ENCODE data around the gene UVRAG. TPM values are rescaled to one million over a fixed set of nuclear protein-coding genes. Genes with fewer than 3 reads are reported as not detected.
"Not testable (repeated sequence)": the region's sequence is repeated elsewhere in the genome, so short reads cannot be mapped to it uniquely, and the experiment has no call there.

UVRAG gene
- total RNA-seq, 1 experiment from 2014 or later = 31.3 TPM

DNA sequence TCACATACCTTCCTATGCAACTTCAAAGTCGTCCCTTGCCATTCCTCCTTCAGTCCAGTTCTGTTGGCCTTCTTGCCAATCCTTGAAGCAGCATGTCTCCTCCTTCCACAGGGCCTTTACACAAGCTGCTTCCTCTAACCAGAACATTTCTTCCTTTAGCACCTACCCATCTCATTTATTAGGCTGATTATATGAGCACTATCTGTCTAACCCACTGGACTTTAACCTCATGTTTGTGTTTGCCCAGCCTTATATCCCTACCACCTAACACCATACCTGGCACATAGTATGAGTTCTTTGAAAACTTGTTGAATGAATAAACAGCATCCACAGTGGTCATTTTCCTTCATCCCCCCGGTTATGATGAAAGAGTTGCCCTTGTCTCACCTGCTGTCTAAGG lies 236.9 kb downstream of the UVRAG start:
- POLR2A ChIA-PET = no interaction called here
- no peak for DNase-seq
- no TSS peak for BruUV-seq (replicated peaks)

GRCh38 chr11:76054330-76054729 lies 239.3 kb downstream of the UVRAG start:
- peaks cover 32% of the 10 kb centered on the region for H3K9me3 Mint-ChIP-seq (ENCODE audit: unreplicated experiment)
- TF ChIP-seq CTCF (IDR thresholded peaks at IDR 0.05; ENCODE audit: insufficient read depth in 1 of 2, low read depth in 1 of 2, low read length in 1 of 2, severe bottlenecking in 1 of 2, unreplicated experiment in 1 of 2) = no peak
- ChIA-PET POLR2A (no interaction called here), CTCF (no interaction called here)
- intact Hi-C loops (cut with micrococcal nuclease; ENCODE audit: unreplicated experiment) = no loop called here
- H3K27ac Mint-ChIP-seq (ENCODE audit: unreplicated experiment) = no peak overlapping the region
- no peaks in the 10 kb centered on the region for H3K27me3 ChIP-seq (replicated peaks; ENCODE audit: control insufficient read depth, insufficient read depth, low read length)
- H3K4me3 ChIP-seq (ENCODE audit: low read depth, low read length) = no peak overlapping the region
- no peaks in the 10 kb centered on the region for H3K27me3 Mint-ChIP-seq (ENCODE audit: insufficient read depth, unreplicated experiment)
- H3K4me1 Mint-ChIP-seq (ENCODE audit: low read depth, unreplicated experiment) = peaks cover 13% of the 10 kb centered on the region
- peaks cover 12% of the 10 kb centered on the region for H3K9me3 ChIP-seq
- no peak for DNase-seq
- H3K4me3 Mint-ChIP-seq (ENCODE audit: unreplicated experiment) = no peak overlapping the region
- H3K4me1 ChIP-seq = no peaks in the 10 kb centered on the region
- no TSS peak for BruUV-seq (replicated peaks)
- H3K36me3 Mint-ChIP-seq (ENCODE audit: insufficient read depth, unreplicated experiment) = peaks cover 8% of the 10 kb centered on the region
- H3K36me3 ChIP-seq (ENCODE audit: control insufficient read depth, insufficient read depth, low read length) = no peaks in the 10 kb centered on the region

More for the DNA sequence above, 236.9 kb downstream of the UVRAG start:
- no peaks in the 10 kb centered on the region for H3K27me3 ChIP-seq (replicated peaks; ENCODE audit: control insufficient read depth, insufficient read depth, low read length)
- H3K4me3 Mint-ChIP-seq (ENCODE audit: unreplicated experiment) = no peak overlapping the region
- peaks cover 46% of the 10 kb centered on the region for H3K9me3 Mint-ChIP-seq (ENCODE audit: unreplicated experiment)
- H3K4me1 ChIP-seq = no peaks in the 10 kb centered on the region
- TF ChIP-seq CTCF (IDR thresholded peaks at IDR 0.05; ENCODE audit: insufficient read depth in 1 of 2, low read depth in 1 of 2, low read length in 1 of 2, severe bottlenecking in 1 of 2, unreplicated experiment in 1 of 2) = no peak
- H3K27ac Mint-ChIP-seq (ENCODE audit: unreplicated experiment) = no peak overlapping the region
- intact Hi-C loops (cut with micrococcal nuclease; ENCODE audit: unreplicated experiment) = no loop called here
- no peaks in the 10 kb centered on the region for H3K27me3 Mint-ChIP-seq (ENCODE audit: insufficient read depth, unreplicated experiment)
- H3K36me3 Mint-ChIP-seq (ENCODE audit: insufficient read depth, unreplicated experiment) = peaks cover 8% of the 10 kb centered on the region
- peaks cover 32% of the 10 kb centered on the region for H3K9me3 ChIP-seq
- H3K36me3 ChIP-seq (ENCODE audit: control insufficient read depth, insufficient read depth, low read length) = no peaks in the 10 kb centered on the region
- no peak overlapping the region for H3K4me3 ChIP-seq (ENCODE audit: low read depth, low read length)
- CTCF ChIA-PET = no interaction called here
- H3K4me1 Mint-ChIP-seq (ENCODE audit: low read depth, unreplicated experiment) = peaks cover 13% of the 10 kb centered on the region

GRCh38 chr11:76056876-76057275 lies 241.9 kb downstream of the UVRAG start:
- Mint-ChIP-seq H3K4me1 (ENCODE audit: low read depth, unreplicated experiment) (peaks cover 7% of the 10 kb centered on the region), H3K9me3 (ENCODE audit: unreplicated experiment) (peaks cover 25% of the 10 kb centered on the region), H3K36me3 (ENCODE audit: insufficient read depth, unreplicated experiment) (peaks cover 10% of the 10 kb centered on the region), H3K27ac (ENCODE audit: unreplicated experiment) (no peak overlapping the region), H3K4me3 (ENCODE audit: unreplicated experiment) (no peak overlapping the region), H3K27me3 (ENCODE audit: insufficient read depth, unreplicated experiment) (no peaks in the 10 kb centered on the region)
- ChIA-PET CTCF (no interaction called here), POLR2A (no interaction called here)
- Histone ChIP-seq H3K36me3 (ENCODE audit: control insufficient read depth, insufficient read depth, low read length) (no peaks in the 10 kb centered on the region), H3K9me3 (no peaks in the 10 kb centered on the region), H3K4me1 (no peaks in the 10 kb centered on the region), H3K27me3 (replicated peaks; ENCODE audit: control insufficient read depth, insufficient read depth, low read length) (no peaks in the 10 kb centered on the region), H3K4me3 (ENCODE audit: low read depth, low read length) (no peak overlapping the region)
- intact Hi-C loops (cut with micrococcal nuclease; ENCODE audit: unreplicated experiment) = no loop called here
- DNase-seq = no peak
- BruUV-seq (replicated peaks) = no TSS peak
- no peak for TF ChIP-seq CTCF (IDR thresholded peaks at IDR 0.05; ENCODE audit: insufficient read depth in 1 of 2, low read depth in 1 of 2, low read length in 1 of 2, severe bottlenecking in 1 of 2, unreplicated experiment in 1 of 2)

DNA sequence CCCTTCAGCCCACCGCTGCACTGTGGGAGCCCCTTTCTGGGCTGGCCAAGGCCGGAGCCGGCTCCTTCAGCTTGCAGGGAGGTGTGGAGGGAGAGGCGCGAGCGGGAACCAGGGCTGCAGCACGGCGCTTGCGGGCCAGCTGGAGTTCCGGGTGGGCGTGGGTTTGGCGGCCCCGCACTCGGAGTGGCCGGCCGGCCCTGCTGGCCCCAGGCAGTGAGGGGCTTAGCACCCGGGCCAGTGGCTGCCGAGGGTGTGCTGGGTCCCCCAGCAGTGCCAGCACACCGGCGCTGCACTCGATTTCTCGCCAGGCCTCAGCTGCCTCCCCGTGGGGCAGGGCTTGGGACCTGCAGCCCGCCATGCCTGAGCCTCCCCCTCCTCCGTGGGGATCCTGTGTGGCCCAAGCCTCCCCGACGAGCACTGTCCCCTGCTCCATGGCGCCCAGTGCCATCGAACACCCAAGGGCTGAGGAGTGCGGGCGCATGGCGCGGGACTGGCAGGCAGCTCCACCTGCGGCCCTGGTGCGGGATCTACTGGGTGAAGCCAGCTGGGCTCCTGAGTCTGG lies 245.5 kb downstream of the UVRAG start:
- H3K27me3 ChIP-seq (replicated peaks; ENCODE audit: control insufficient read depth, insufficient read depth, low read length); BruUV-seq (replicated peaks); H3K4me3 Mint-ChIP-seq (ENCODE audit: unreplicated experiment); H3K9me3 Mint-ChIP-seq (ENCODE audit: unreplicated experiment); H3K9me3 ChIP-seq; H3K4me3 ChIP-seq (ENCODE audit: low read depth, low read length); CTCF ChIA-PET; intact Hi-C loops (cut with micrococcal nuclease; ENCODE audit: unreplicated experiment); H3K4me1 Mint-ChIP-seq (ENCODE audit: low read depth, unreplicated experiment); H3K36me3 ChIP-seq (ENCODE audit: control insufficient read depth, insufficient read depth, low read length); H3K36me3 Mint-ChIP-seq (ENCODE audit: insufficient read depth, unreplicated experiment); POLR2A ChIA-PET; DNase-seq; H3K4me1 ChIP-seq; H3K27me3 Mint-ChIP-seq (ENCODE audit: insufficient read depth, unreplicated experiment); H3K27ac Mint-ChIP-seq (ENCODE audit: unreplicated experiment): not testable (repeated sequence)

All from Caco-2 (cell line).